GM18499 (cell line): ENCODE results near the gene DCUN1D2.
"Not testable (repeated sequence)": the region's sequence is repeated elsewhere in the genome, so short reads cannot be mapped to it uniquely, and the experiment has no call there.

Source experiments
- ATAC-seq: cut with Tn5 transposase; IDR thresholded peaks from one replicate; pipeline ENCODE4 v1.9.1; 2021; ENCODE audit warnings: moderate number of reproducible peaks; ENCODE audit not compliant: insufficient read depth, unreplicated experiment

The DCUN1D2 gene

GRCh38 chr13:113449693-113450347 lies 40.7 kb downstream of the DCUN1D2 start:
- no peak for ATAC-seq

- peak; percentile 74 for ATAC-seq
Observed at GRCh38 chr13:113448885-113449692, 41.4 kb downstream of the DCUN1D2 start.

- no peak for ATAC-seq
Observed at GRCh38 chr13:113448545-113448884, 42.0 kb downstream of the DCUN1D2 start.

GRCh38 chr13:113447596-113447995 lies 42.9 kb downstream of the DCUN1D2 start:
- ATAC-seq, result no peak

- ATAC-seq, result no peak
Observed at GRCh38 chr13:113446488-113446854, 44.0 kb downstream of the DCUN1D2 start.

GRCh38 chr13:113445791-113446487 lies 44.6 kb downstream of the DCUN1D2 start:
- ATAC-seq, result no peak

- ATAC-seq, result no peak
Observed at GRCh38 chr13:113443991-113444390, 46.5 kb downstream of the DCUN1D2 start.

- no peak for ATAC-seq
Observed at GRCh38 chr13:113442985-113443362, 47.5 kb downstream of the DCUN1D2 start.

- no peak for ATAC-seq
Observed at GRCh38 chr13:113442354-113442984, 48.0 kb downstream of the DCUN1D2 start.

GRCh38 chr13:113441661-113442060 lies 48.9 kb downstream of the DCUN1D2 start:
- ATAC-seq, result no peak

GRCh38 chr13:113437408-113438010 lies 53.0 kb downstream of the DCUN1D2 start:
- ATAC-seq, result no peak

GRCh38 chr13:113436866-113437265 lies 53.6 kb downstream of the DCUN1D2 start:
- not testable (repeated sequence) for ATAC-seq

GRCh38 chr13:113435907-113436306 lies 54.6 kb downstream of the DCUN1D2 start:
- not testable (repeated sequence) for ATAC-seq

- no peak for ATAC-seq
Observed at GRCh38 chr13:113433391-113433916, 57.1 kb downstream of the DCUN1D2 start.

- no peak for ATAC-seq
Observed at GRCh38 chr13:113432506-113433270, 57.8 kb downstream of the DCUN1D2 start.

- ATAC-seq, result no peak
Observed at GRCh38 chr13:113431171-113431570, 59.3 kb downstream of the DCUN1D2 start.

GRCh38 chr13:113430378-113431110 lies 60.0 kb downstream of the DCUN1D2 start:
- ATAC-seq, result no peak

GRCh38 chr13:113429608-113429985 lies 60.9 kb downstream of the DCUN1D2 start:
- no peak for ATAC-seq
